GM23248 (cell line): ENCODE measurements around the gene SLC6A16.

ENCODE experiments used
- EZH2 ChIP-seq: fragments of 200-600 bp; sonication (generic); IDR thresholded peaks from 2 replicates; pipeline ENCODE4 v1.6.1; 2018; ENCODE audit warnings: antibody characterized with exemption, mild to moderate bottlenecking; ENCODE audit not compliant: insufficient read depth, poor library complexity, severe bottlenecking
- EZH2phosphoT487 ChIP-seq: fragments of 200-600 bp; sonication (generic); IDR thresholded peaks from 2 replicates; pipeline ENCODE4 v1.6.1; 2018; ENCODE audit warnings: antibody characterized with exemption, moderate library complexity, mild to moderate bottlenecking, low read depth; ENCODE audit not compliant: insufficient read depth

- no peak for TF ChIP-seq EZH2
- TF ChIP-seq EZH2phosphoT487 = no peak
Measured at GRCh38 chr19:49287141-49287770, 37.7 kb downstream of the SLC6A16 start.
